Measurements from ENCODE around the gene CFHR2.
A peak's percentile ranks its signal among the peaks of the same experiment; 100 is the strongest.
"Not testable (repeated sequence)": the region's sequence is repeated elsewhere in the genome, so short reads cannot be mapped to it uniquely, and the experiment has no call there.

CFHR2 gene

GRCh38 chr1:196943568-196943967, at the start of gene CFHR2:
Gene CFHR2 (plus strand): TSS chr1:196943738. CDS start chr1:196943881, 143 bp downstream.
- not testable (repeated sequence) for DNase-seq

GRCh38 chr1:196896355-196896754, 47.2 kb upstream of the CFHR2 start:
- no peak for DNase-seq

GRCh38 chr1:196897158-196897828, 46.2 kb upstream of the CFHR2 start:
- DNase-seq: no peak

GRCh38 chr1:196902344-196902743, 41.2 kb upstream of the CFHR2 start:
- DNase-seq: no peak

- DNase-seq: peak; percentile 9
These were observed 33.3 kb upstream of the CFHR2 start for GRCh38 chr1:196910215-196910614.

- not testable (repeated sequence) for DNase-seq
These were observed 31.3 kb upstream of the CFHR2 start for GRCh38 chr1:196912283-196912682.

- peak; percentile 48 for DNase-seq
These were observed 16.7 kb upstream of the CFHR2 start for GRCh38 chr1:196926839-196927238.

GRCh38 chr1:196932853-196933252, 10.7 kb upstream of the CFHR2 start:
- DNase-seq: not testable (repeated sequence)

- DNase-seq: no peak
These were observed 9.9 kb upstream of the CFHR2 start for GRCh38 chr1:196933531-196934189.

- not testable (repeated sequence) for DNase-seq
These were observed 2.1 kb upstream of the CFHR2 start for GRCh38 chr1:196941474-196941873.

- peak; percentile 8 for DNase-seq
These were observed 8.3 kb downstream of the CFHR2 start for GRCh38 chr1:196951711-196952394.

- DNase-seq: no peak
These were observed 11.2 kb downstream of the CFHR2 start for GRCh38 chr1:196954778-196955177.

GRCh38 chr1:196955926-196956325, 12.4 kb downstream of the CFHR2 start:
- DNase-seq: no peak

GRCh38 chr1:196960854-196961253, 17.3 kb downstream of the CFHR2 start:
- DNase-seq: no peak

GRCh38 chr1:196970182-196970581, 26.6 kb downstream of the CFHR2 start:
- DNase-seq: no peak

- no peak for DNase-seq
These were observed 32.7 kb downstream of the CFHR2 start for GRCh38 chr1:196976278-196976677.

GRCh38 chr1:196977278-196977677, 33.7 kb downstream of the CFHR2 start, which contains the start of gene CFHR5:
Gene CFHR5 (plus strand): TSS chr1:196977556. CDS start chr1:196977665, 109 bp downstream.
- DNase-seq: no peak

GRCh38 chr1:196980859-196981258, 37.3 kb downstream of the CFHR2 start:
- DNase-seq: no peak

- not testable (repeated sequence) for DNase-seq
These were observed 38.7 kb downstream of the CFHR2 start for GRCh38 chr1:196982247-196982646.

GRCh38 chr1:196991919-196992651, 48.5 kb downstream of the CFHR2 start:
- DNase-seq: peak; percentile 4

- no peak for DNase-seq
These were observed 50.4 kb downstream of the CFHR2 start for GRCh38 chr1:196993916-196994315.

- peak; percentile 58 for DNase-seq
These were observed 53.9 kb downstream of the CFHR2 start for GRCh38 chr1:196997423-196997822.

- DNase-seq: no peak
These were observed 58.3 kb downstream of the CFHR2 start for GRCh38 chr1:197001828-197002227.

All from EL (cell line).